Transverse colon (tissue), 4 donors: ENCODE results near the gene CERS1. TPM values are rescaled to one million over a fixed set of nuclear protein-coding genes. Genes with fewer than 3 reads are reported as not detected.

Source experiments
- DNase-seq: peaks from one replicate; pipeline ENCODE4 v3.0.0-alpha.2; 2019
- H3K27ac ChIP-seq, 4 donors: fragments of 200-600 bp; sonication (generic); 2 replicates each; pipeline ENCODE4 v1.5.1; 2016 to 2018; ENCODE audit warnings: inconsistent platforms in 4 of 4
- H3K27me3 ChIP-seq: fragments of 200-600 bp; sonication (generic); 2 replicates; pipeline ENCODE4 v1.5.1; 2017; ENCODE audit warnings: inconsistent platforms
- H3K36me3 ChIP-seq, 4 donors: fragments of 200-600 bp; sonication (generic); 2 replicates each; pipeline ENCODE4 v1.5.1; 2017 to 2019; ENCODE audit warnings: inconsistent platforms in 4 of 4
- H3K4me1 ChIP-seq, 4 donors: fragments of 200-600 bp; sonication (generic); 2 replicates each; pipeline ENCODE4 v1.5.1; 2017 to 2020; ENCODE audit warnings: inconsistent platforms in 4 of 4
- H3K4me3 ChIP-seq, 4 donors: fragments of 200-600 bp; sonication (generic); 1 replicate in 1 of 4; 2 replicates in 3 of 4; pipeline versions ENCODE4 v1.5.1 to v1.6.1; 2017 to 2019; ENCODE audit warnings: inconsistent platforms in 4 of 4
- H3K9me3 ChIP-seq, 2 donors: fragments of 200-600 bp; sonication (generic); 2 replicates each; pipeline ENCODE4 v1.5.1; 2017 to 2019; ENCODE audit warnings: inconsistent platforms in 2 of 2
- EP300 ChIP-seq: sonication (generic); formaldehyde crosslinking; IDR thresholded peaks from one replicate; pipeline ENCODE4 v1.6.1; 2017; ENCODE audit warnings: antibody characterized with exemption, low read depth
- POLR2A ChIP-seq: fragments of 450-650 bp; IDR thresholded peaks from one replicate; pipeline ENCODE4 v1.6.1; 2016; ENCODE audit warnings: antibody characterized with exemption, mild to moderate bottlenecking, moderate library complexity
- POLR2AphosphoS5 ChIP-seq, 3 donors: sonication (generic); formaldehyde crosslinking; IDR thresholded peaks; one replicate each; pipeline ENCODE4 v1.6.1; 2016; ENCODE audit warnings: antibody characterized with exemption in 3 of 3
- WGBS, 2 donors: methylation state at CpG; one replicate each; pipeline ENCODE4 v1.1.5; 2018; ENCODE audit warnings: low coverage in 1 of 2; 5-methylcytosine and 5-hydroxymethylcytosine counted together
- in situ Hi-C, 4 donors: fragments of 200-750 bp; cut with MboI; loops; one replicate each; pipeline versions ENCODE4 v1.15.0 to v1.15.1; 2017; ENCODE audit warnings: low sequenced_read_pairs in 3 of 4, low pct_ligation_motif_present in 1 of 4, low pct_unique_long_range_greater_than_20kb in 1 of 4
- intact Hi-C: fragments of 100-400 bp; cut with DNase I; formaldehyde crosslinking; loops from one replicate; pipeline ENCODE4 v1.15.1; 2023; ENCODE audit warnings: low total_unique reads
- total RNA-seq, 4 donors: library from RNA; depleted of rRNA; stranded (reverse); fragments of >200 nt; gene quantifications; one replicate each; pipeline ENCODE4 v1.1.0, GENCODE V29; 2016
- TF ChIP-seq, protein P1 (sequence below), 5 experiments: fragments of 200-600 bp in 3 of 5; fragments of 450-650 bp in 2 of 5; sonication (generic) in 3 of 5; IDR thresholded peaks; 1 replicate in 2 of 5; 2 replicates in 3 of 5; pipeline ENCODE4 v1.5.1; 2016 to 2017; ENCODE audit warnings: antibody characterized with exemption in 5 of 5, inconsistent platforms in 3 of 5, mild to moderate bottlenecking in 2 of 5, moderate library complexity in 1 of 5

The CERS1 gene
- total RNA-seq, 4 donors from 2014 or later: not detected

DNA sequence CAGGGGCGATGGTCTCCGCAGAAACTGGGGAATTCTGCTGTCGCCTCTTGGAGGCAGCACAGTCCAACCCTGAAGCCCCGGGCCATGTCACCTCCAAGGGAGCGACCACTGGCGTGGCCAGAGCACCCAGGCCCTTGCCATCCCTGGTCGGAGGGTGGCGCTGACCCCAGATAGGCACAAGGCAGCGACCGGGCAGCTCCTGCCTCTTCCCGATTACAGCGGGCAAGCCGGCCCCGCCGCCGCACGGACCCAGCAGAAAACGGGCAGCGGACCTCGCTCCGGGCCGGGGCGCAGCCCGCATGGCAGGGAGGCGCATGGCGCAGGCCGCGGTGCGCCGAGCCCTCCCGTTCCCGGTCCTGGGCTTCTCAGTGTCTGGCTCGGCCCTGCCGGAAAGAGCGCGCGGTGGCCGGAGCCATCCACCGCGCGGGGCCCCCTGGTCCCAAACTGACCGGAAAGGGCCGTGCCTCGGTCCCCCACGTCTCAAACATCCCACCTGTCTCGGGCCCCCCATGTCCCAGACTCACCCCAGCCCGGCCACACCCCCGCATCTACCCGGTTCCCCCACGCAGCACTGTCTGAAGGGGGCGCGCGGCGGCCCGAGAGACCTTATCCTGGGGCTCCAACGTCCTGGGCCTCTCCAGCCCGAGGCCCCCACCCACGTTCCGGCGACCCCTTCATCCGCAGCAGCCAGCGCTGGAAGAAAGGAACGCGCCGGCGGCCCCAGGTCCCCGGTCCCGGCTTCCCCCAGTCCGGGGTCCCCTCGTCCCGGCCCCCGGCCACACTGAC is 727 bp downstream of the CERS1 start:
- Histone ChIP-seq H3K9me3 (no peaks in the 10 kb centered on the region), H3K4me1 (peaks cover 0 to 18% (median 9%) of the 10 kb centered on the region in 4 donors), H3K4me3 (peak overlapping the region in 3 of 4 donors; percentile 14 to 43 (median 28)), H3K27ac (no peak overlapping the region), H3K27me3 (peaks cover 49% of the 10 kb centered on the region), H3K36me3 (peaks cover 0 to 12% (median 2%) of the 10 kb centered on the region in 4 donors)
- in situ Hi-C loops: no loop called here
- DNase-seq: peak; percentile 31
- intact Hi-C loops: no loop called here
- TF ChIP-seq, protein P1, sequence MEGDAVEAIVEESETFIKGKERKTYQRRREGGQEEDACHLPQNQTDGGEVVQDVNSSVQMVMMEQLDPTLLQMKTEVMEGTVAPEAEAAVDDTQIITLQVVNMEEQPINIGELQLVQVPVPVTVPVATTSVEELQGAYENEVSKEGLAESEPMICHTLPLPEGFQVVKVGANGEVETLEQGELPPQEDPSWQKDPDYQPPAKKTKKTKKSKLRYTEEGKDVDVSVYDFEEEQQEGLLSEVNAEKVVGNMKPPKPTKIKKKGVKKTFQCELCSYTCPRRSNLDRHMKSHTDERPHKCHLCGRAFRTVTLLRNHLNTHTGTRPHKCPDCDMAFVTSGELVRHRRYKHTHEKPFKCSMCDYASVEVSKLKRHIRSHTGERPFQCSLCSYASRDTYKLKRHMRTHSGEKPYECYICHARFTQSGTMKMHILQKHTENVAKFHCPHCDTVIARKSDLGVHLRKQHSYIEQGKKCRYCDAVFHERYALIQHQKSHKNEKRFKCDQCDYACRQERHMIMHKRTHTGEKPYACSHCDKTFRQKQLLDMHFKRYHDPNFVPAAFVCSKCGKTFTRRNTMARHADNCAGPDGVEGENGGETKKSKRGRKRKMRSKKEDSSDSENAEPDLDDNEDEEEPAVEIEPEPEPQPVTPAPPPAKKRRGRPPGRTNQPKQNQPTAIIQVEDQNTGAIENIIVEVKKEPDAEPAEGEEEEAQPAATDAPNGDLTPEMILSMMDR (IDR thresholded peaks at IDR 0.05): peak in 1 of 5 experiments; percentile 7
- TF ChIP-seq POLR2AphosphoS5 (IDR thresholded peaks at IDR 0.05) (no peak), EP300 (no peak), POLR2A (no peak)
- WGBS, 2 donors: 0% methylated on average over 24 of the region's 72 CpGs; no CpG with 5 or more reads in 1 of the 2 donors

DNA sequence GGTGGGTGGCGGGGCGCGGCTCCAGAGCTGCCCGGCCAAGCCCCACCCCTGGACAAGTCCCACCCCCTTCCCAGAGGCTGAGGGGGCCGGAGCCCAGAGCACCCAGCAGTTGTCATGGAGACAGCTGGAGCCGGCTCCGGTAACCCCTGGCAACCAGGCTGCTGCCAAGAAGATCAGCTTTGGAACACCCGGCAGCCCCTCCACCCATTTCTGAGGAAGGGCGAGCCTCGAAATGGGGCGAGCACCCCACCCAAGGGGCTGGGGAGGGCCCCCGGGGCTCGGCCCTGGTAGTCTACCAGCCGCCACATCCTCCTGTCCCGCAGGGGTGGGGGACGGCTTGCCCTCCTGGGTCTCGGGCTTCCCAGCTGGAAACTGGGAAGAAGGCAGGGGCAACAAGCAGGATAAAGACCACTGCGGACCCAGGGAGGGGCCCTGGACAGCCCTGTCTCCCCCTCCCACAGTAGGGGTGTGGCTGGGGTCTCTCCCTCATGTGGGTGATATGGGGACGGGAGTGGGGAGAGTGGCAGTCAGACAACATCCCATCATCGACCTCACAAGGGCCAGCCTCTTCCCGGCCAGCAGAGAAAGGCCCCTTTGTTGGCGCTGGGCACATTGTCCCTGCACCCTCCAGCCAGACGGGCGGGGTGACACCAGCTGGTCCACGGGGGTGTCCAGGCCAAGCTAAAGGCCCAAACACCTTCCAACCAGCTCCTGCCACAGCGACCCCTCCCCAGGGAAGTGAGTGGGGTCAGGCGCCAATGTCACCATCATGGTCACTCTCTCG is 1.5 kb downstream of the CERS1 start:
- Histone ChIP-seq H3K27me3 (peaks cover 54% of the 10 kb centered on the region), H3K4me1 (peaks cover 0 to 18% (median 9%) of the 10 kb centered on the region in 4 donors), H3K36me3 (peaks cover 0 to 6% (median 0%) of the 10 kb centered on the region in 4 donors), H3K4me3 (peak overlapping the region in 1 of 4 donors; percentile 28), H3K27ac (no peak overlapping the region), H3K9me3 (no peaks in the 10 kb centered on the region)
- 4% methylated on average over 19 of the region's 28 CpGs; no CpG with 5 or more reads in 1 of the 2 donors for WGBS, 2 donors
- TF ChIP-seq, protein P1 (IDR thresholded peaks at IDR 0.05): no peak
- TF ChIP-seq POLR2AphosphoS5 (IDR thresholded peaks at IDR 0.05) (no peak), EP300 (no peak), POLR2A (no peak)
- in situ Hi-C loops (no loop called here), intact Hi-C loops (no loop called here)
- DNase-seq: no peak

DNA sequence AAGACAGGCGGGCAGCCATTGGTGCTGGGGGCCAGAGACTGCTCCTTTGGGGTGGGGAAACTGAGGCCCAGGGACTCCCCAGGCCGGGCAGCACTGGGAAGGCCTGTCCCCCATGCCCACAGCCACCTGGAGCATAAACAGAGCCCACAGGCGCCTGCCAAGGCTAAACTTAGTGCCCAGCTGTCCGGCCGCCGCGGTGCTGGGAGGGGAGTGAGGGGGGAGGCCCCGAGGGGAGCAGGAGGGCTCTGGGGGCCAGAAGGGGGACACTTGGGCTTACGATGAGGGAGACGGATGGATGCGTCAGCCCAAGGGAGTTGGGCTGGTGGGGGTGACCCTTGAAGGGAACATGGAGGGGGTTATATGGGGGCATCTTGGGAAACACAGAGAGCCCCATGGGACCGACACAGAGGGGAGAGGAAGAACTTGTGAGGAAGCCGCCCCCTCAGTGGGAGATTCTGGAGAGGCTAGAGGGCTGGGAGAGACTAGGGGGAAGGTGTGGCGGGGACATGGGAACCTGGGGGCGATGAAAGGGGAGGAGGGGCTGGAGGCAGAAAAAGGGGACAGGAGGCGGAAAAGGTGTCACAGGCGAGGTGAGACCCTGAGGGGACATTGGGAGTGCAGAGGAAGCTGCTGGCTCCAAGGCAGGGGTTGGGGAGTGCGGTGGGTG is 2.2 kb downstream of the CERS1 start:
- intact Hi-C loops: no loop called here
- in situ Hi-C loops: no loop called here
- 40 to 49% methylated on average over 8 to 17 of the region's 18 CpGs for WGBS, 2 donors
- Histone ChIP-seq H3K27me3 (peaks cover 57% of the 10 kb centered on the region), H3K36me3 (no peaks in the 10 kb centered on the region), H3K27ac (no peak overlapping the region), H3K4me3 (no peak overlapping the region), H3K4me1 (peaks cover 0 to 18% (median 9%) of the 10 kb centered on the region in 4 donors), H3K9me3 (no peaks in the 10 kb centered on the region)
- no peak for DNase-seq
- TF ChIP-seq, protein P1 (IDR thresholded peaks at IDR 0.05): no peak
- no peak for TF ChIP-seq EP300
- no peak for TF ChIP-seq POLR2A
- no peak for TF ChIP-seq POLR2AphosphoS5 (IDR thresholded peaks at IDR 0.05)
